Activated CD4-positive, alpha-beta T cell treated with anti-CD3 and anti-CD28 coated beads, Interleukin-2, Interleukin-6, amounts not matched to agents 100 ng/mL and 50 ng/mL, durations not matched to agents 16 hours and 8 hours (primary cell): ENCODE results near the gene ZSCAN9.
A peak's percentile ranks its signal among the peaks of the same experiment; 100 is the strongest.

Source experiments
- DNase-seq: peaks from one replicate; pipeline ENCODE4 v3.0.0-alpha.2; 2020

ZSCAN9 gene

DNA sequence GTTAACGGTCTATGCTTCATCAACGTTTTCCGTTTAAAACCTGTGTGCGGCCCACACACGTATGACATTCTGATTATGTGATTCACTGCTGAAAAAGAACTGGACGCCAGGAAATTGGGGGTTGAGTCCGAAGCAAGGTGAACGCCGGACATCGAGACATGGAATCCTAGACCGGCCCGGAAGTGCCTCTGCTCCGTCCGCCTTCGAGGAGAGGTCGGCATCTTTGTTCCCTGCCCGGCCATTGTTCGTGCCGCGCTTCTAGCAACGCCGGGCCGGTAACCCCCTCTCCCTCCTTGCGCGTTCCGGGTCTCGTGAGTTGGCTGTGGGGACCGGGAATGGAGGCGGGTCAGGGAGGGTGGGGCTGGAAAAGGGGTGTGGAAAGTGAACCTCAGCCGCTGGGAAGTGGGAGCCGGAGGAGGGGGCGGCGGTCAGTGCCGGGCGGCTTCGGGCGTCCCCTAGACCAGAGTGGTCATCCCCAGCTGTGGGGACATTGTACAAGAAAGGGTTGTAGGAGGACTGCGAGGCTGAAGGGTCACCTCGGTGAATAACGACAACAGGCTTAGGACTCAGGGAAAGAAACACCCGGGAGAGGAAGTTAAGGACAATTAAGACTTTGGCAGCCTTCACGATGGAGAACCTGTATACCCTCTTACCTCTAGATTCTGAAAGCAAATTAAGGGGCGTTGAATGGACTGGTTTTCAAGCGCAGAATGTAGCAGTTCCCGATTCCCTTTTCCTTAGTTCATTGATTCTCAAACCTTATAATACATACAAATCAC lies at the start of gene ZSCAN9:
Gene ZSCAN9 (plus strand): TSS at position 220 of the 779 bp plus-strand sequence. CDS start 1,810 bp downstream, outside the sequence.
- peak; percentile 66 for DNase-seq

DNA sequence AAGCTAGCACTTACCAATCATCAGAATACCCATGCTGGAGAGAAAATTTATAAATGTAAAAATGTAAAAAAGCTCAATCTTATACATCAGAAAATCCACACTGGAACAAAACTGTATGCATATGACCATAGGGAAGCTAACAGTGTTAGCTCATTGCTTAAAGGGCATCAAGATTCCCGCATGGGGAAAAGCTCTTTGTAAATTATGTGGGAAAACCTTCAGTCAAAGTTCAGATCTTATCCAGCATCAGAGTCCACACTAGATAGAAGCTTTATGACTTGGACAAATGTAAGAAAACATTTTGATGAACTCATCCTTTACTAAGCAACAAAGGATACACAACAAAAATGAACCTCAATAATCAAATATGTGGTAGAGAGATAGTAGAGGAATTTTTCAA lies 48.7 kb upstream of the ZSCAN9 start:
- no peak for DNase-seq

DNA sequence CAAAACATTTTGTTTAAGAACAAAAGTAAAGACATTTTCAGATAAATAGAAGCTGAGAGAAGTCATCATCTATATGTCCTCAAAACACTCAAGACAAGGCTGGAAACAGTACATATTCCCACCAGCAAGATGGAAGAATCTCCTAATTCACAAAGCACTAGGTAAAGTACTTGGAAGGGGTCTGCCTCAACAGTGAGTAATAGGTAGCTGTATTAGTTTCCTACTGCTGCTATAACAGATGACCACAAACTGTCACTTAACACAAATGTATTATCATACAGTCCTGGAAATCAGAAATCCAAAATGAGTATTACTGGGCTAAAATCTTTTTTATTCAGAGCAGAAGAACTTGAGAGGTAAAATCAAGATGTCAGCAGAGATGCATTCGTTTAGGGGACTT lies 42.8 kb upstream of the ZSCAN9 start:
- no peak for DNase-seq

DNA sequence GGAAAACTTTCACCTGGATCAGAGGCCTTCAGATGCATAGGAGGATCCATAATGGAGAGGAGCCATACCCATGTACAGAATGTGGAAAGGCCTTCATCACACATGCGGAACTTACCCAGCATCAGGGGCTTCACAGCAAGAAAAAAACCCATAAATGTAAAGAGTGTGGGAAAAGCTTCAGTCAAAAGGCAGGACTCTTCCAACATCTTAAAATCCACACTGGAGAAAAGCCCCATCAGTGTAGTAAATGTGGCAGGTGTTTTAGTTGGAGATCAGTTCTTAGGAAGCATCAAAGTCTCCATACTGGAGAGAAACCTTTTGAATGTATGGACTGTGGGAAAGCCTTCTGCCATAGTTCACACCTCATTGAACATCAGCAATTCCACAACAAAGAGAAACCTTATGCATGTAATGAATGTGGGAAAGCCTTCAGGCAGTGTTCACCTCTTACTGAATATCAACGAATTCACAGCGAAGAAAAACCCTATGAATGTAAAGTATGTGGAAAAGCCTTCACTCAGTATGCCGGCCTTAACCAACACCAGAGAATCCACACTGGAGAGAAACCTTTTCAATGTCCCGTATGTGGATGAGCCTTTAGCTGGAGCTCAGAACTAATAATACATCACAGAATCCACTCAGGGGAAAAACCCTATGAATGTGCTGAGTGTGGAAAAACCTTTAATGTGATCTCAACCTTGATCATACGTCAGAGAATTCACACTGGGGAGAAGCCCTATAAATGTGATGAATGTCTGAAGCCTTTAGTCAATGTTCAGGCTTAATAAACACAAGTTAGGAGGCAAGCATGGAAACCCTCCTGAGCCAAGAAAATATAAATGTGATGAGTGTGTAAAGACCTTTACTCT lies 36.7 kb upstream of the ZSCAN9 start:
- DNase-seq, result no peak

DNA sequence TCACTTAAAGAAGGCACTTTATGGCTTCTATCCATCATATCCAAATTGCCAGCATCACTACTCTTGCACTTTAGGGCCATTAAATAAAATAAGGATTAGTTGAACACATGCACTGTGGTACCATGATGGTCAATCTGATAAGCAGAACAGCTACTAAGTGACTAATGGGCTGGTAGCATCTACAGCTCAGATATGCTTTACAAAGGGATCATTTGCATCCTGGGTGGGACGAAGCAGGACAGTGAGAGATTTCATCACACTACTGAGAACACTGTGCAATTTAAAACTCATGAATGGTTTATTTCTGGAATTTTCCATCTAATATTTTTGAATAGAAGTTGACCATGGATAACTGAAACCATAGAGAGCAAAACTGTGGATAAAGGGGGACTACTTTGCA lies 25.1 kb upstream of the ZSCAN9 start:
- DNase-seq, result no peak

DNA sequence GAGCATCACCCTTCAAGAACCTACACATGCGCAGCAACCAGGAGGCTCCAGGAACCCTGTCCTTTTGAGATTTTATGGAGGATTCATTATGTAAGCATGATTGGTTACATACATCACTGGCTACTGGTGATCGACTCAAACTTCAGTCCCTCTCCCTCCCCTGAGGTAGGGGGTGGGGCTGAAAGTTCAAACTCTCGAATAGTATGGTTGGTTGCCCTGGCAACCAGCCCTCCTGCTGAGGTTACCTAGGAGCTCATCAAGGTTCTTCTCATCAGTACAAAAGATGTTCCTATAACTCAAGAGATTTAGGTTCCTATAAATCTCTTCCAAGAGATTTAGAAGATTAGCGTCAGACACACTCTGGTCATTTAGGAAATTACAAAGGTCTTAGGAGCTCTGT lies 21.9 kb upstream of the ZSCAN9 start:
- no peak for DNase-seq

DNA sequence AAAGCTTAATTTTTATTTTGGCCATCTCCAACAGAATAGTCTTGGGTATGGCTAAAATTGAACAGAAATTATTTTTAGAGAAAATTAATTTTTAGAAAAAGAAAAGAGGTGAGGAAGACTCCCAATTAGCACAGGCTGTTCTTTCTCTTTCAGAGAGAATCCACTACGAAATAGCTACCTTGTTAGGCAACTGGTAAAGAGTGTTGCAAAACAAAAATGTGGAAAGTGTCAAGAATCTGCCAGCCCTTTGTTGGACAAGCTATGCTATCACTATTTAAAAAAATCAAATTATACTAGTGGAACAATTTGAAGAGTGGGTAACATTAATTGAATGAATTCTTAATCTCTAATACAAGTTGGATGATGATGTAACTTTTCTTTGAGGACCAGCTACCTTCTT lies 19.2 kb upstream of the ZSCAN9 start:
- DNase-seq, result no peak

DNA sequence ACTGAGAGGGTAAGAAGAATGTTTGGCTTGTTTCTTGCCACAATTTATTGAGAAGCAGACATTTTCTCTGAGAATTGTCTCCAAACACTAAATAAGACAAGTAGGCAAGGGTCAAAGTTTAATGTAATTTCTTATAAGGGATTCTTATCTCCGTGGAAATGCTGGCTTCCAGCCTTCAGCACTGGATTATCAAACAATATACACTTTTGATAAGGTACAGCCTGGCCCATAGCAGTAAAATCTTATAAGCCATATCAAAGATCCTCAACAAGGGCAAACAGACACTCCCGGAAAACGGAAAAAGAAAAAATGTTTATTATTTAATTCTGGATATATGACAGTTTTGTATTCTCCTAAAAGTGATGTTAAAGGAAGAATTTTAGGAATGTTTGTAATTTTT lies 18.5 kb upstream of the ZSCAN9 start:
- no peak for DNase-seq

DNA sequence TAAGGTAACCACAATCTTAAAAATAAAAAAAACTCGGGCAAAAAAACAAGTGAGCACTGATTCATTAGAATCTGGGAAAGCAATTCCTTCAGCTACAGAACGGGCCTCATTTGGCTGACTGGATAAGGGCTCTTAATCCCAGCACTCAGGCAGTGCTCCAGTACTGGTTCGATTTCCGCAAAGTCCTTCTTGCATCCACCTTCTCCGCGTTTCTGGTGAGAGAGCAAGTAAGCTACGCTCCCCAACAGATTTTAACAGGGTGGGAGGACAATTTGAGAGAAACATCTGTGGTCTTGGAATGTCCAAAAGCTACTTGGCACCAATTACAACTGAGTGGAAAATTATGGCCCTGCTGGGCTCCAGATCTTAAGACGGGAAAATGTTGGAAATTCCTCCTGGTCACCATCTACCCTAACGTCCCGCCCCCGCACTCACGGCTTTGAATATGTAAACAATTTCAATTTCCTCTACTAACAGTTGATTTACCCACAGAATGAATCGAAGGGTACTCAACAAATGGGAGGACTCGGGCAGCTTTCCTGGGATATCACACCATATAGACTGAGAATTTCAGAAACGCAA lies 18.1 kb upstream of the ZSCAN9 start:
- DNase-seq, result no peak

DNA sequence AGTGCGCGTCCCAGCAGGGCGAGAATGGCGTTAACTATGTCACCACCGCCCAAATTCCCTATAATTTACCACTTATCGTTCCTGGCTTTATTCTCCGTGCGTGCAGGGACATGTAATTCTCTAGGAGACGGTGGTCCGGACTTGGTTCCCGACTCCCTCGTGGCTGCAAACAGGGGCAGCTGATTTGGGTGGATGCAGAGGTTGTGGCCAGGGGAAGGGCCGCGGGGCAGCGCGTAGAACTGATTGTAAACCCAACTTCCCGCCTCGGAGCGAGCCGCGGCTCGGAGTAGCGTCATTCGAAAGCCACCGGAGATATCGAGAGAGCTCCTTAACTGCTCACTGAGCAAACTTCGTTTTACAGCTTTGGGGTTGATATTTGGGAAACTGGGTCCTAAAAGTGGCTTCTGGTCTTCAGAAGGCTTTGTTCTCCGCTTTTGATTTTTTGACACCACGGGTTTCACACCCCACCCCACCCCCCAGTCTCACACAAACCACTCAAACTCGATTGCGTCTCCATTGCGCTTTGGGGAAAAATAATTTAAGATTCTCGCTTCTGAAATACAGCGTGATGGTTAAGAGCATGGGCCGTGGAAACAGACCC lies 17.5 kb upstream of the ZSCAN9 start:
- peak; percentile 51 for DNase-seq

DNA sequence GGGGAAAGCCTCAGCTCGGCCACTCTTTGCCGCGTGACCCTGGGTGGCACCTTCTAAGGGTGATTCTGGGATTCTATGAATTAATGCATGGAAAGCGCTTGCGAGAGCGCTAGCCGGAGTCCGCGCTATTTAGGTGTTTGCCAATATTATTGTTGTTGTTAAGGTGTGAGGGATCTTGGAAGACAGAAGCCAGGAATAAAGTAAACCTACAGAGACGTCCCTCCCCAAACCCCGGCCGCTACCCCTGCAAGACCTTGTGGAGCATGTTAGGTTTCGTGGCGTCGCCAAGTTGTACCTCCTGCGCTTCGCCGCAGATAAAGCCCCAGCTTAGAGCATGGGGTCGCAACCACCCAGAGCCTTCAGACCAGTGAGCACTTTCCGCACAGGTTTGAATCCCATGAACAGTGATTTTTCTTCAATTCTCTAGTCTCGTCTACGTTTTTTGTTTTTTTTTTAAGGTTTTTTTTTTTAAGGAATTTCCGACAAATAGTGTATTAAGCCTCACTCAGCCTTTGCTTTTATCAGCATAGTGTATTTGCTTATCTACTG lies 16.9 kb upstream of the ZSCAN9 start:
- no peak for DNase-seq

DNA sequence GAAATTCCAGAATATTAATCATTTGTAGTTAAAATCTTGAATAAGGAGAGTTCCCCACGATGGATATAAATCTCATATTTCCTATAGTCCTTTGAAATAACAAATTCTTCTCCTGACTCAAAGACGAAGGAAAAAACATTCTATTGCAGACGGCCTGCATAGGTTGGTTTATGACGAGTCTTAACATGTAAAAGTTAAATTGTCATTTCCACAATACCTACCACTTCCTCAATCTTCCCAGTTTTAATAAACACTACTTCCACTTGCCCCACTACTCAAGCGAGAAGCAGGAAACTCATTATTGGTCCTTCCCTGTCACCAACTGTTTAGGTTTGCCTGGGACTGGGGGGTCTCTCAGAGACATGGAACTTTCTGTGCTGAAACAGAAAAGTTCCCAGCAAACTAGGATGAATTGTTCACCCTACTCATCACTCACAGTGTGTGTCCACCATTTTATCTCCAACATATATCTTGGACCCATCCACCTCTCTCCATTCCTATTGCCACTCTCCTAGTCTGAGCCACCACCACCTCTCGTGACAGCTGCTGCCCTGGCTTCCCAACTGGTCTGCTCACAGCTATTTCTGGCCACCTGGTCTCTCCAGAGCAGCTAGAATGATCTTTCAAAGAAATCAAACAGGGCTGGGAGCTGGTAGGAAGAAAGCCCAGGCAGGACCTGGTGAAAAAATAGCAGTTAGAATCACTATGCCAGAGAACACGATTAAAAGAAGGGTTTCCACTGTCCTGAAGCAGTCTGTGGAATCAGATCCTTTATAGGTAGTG lies 15.1 kb upstream of the ZSCAN9 start:
- DNase-seq, result no peak

DNA sequence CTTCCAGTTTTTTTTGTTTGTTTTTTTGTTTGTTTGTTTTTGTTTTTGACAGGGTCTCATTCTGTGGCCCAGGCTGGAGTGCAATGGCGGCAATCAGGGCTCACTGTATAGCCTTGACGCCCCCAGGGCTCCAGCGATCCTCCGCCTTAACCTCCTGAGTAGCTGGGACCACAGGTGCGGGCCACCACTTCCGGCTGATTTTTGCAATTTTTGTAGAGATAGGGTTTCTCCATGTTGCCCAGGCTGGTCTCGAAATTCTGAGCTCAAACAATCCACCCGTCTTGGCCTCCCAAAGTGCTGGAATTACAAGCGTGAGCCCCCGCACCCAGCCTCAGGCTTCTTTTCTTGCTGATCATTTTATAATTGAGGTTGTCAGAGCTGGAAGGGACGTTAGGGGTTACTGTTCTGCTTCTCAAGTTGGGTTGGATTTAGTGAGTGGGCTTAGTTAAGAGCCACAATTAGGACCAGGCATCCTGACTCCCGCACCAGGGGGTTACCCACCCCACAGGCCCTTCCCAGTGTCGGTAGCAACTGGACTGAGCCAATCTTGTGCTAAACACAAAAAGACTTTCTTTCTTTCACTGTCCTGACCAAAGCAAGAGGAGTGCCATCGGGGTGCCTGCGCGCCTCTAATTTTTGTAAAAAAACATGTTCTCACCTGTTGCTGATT lies 13.1 kb upstream of the ZSCAN9 start:
- peak; percentile 17 for DNase-seq

DNA sequence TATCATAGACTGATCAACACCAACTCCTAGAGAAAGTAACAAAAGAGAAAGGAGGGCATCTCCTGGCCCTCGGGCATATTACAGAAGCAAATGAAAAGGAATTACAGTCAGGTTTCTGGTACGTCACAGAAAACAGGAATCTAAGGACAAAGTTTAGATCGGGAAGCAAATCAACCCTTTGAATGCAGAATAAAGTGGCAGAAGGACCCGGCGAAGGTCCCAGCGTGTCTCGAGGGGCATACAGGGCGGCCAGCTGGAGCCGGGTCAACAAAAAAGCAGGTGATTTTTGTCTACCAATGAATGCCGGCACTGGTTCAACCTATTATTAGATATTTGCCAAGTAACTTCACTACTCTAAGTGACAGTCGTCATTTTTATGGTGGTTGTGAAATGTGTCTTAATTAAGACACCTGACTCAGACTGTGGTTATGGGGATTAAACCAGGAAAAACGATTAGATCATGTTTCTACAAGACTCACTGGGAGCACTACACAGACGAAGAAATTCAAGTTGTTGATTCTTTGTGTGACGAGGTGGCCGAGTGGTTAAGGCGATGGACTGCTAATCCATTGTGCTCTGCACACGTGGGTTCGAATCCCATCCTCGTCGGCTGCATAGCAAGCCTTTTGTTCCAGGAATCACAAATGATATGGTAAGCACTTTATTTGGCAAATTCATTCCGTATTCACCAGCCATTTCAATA lies 12.4 kb upstream of the ZSCAN9 start:
- peak; percentile 90 for DNase-seq

DNA sequence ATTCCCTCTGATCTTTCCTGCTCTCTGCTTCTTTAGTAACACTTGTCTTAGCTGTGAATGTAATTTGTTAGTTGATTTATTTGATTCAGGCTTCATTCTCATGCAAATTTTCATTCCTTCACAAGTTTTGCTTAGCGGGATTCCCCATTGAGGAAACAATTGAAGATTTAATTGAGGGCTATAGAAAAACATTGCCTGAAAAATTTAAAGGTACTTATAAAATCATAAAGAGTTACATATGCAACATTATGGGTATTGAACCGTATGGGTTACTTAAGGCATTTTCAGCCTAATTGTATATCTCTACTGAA lies 11.9 kb upstream of the ZSCAN9 start:
- no peak for DNase-seq

DNA sequence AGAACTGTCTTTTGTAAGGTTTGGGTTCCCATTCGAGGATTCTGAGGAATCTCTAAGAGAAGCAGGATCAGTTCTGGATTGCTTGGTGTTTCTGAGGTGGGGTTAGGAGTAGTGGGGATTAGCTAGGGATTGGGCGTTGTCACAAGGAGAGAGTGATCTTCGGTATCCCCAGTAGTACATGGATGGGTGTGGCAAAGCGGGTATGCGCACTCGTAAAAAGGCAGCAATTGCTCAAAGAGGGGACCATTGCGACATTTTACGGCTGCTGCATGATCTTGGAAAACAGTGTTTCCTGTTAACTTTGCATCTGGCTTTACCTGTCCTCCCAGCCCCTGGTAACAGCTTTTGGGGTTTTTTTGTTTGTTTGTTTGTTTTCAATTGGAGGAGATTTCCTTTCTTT lies 9.7 kb upstream of the ZSCAN9 start:
- DNase-seq, result no peak

DNA sequence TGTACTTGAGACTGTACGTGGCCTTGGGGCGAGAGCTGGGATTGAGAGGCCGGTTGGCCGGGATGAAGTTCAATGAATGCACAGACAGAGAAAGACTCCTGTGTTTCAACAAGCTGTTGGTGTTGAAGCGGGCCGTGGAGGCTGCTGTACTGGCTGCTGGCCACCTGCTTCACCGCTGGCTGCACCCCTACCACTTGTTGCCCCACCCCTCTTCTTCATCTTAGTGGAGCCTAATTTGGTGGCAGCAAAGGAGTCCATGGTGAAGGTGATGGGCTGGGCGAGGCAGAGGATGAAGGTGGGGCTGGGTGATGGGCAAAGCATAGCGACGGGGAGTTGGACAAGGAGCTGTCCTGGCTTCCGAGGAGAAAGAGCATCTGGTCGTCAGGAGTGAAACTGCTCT lies 7.2 kb upstream of the ZSCAN9 start:
- no peak for DNase-seq

DNA sequence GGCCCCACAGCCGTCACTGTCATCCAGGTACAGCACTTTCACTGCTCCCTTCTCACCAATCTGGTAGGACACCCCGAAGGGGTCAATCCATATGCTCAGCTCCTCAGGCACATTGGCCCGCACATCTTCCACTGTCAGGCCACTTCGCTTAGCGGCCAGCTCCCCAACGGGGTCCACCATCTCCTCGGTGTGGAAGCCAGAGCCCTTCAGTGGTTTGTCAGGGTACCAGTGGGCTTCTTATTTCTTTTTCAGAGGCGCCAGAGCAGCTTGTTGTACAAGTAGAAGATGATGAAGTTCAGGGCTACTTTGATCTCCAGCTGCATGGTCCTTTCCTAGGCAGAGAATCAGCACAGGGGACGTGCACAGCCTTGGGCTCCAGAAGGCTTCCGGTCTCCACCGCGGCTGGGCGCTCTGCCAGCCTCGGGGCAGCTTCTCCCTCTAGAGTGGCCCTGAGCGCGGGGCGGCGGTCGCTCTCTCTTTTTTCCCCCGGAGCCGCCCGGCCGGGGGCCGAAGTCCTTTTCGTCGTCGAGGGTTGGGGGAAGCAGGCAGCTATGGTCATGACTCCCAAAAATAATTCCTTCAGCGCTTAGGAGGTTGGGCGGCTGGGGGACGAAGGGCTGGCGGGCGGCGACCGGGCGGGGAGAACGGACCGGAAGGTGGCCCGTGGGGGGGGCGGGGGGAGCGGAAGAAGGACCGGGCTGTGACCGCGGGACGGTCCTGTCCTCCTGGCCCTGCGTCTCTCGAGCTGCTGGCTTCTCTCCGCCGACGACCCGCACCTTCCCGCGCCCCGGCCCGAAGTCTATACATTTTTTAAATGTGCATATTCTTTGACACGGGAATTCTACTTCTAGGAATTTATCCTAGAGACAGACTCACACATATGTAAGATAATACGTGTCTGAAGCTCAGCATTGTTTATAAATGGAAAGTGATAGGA lies 6.5 kb upstream of the ZSCAN9 start:
- DNase-seq, result peak; percentile 37

DNA sequence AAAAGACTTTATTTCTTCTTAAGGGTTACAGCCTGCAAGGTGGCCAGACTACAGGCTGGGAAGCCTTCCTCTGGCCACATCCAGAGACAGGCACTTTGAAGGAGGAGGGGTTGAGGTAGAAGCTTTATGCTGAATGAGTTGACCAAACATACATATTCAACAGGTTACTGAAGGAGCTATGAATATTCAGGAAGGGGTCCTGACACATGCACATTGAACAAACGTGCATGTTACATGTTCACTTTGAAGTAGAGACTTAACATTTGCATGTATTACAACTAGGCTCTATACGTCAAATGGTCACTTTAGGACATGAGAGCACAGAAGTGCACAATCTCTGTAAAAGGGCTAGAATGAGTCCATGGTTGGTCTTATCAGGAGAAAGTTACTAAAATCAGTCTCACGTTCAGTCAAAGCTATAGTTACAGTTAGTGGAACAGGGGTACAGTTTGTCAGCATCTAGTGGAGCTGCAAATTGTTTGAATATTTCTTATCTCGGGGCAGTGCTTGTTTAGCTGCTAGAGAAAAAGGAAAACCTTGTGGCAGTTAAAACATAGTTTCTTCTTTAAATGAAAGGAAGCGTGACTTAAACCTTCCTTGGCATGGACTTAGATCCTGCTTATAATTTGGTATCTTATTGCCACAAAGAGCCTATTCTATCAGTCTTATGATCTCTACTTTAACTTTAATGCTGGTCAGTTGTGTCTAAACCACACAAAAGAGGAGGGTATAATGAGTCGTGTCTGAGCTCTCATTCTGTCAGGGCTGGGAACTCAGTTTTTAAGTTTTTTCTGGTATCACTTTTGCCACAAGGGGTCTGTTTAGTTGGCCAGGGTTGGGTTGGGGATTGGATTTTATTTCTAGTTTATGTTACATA lies 4.6 kb upstream of the ZSCAN9 start:
- no peak for DNase-seq
